Suprapubic skin (tissue), 4 donors: ENCODE data around the gene GPATCH1. TPM values are rescaled to one million over a fixed set of nuclear protein-coding genes. Genes with fewer than 3 reads are reported as not detected.
A peak's percentile ranks its signal among the peaks of the same experiment; 100 is the strongest.

Experiments
- DNase-seq, 2 donors: peaks; one replicate each; pipeline ENCODE4 v3.0.0-alpha.2; 2019; ENCODE audit warnings: low spot score in 2 of 2
- H3K27ac ChIP-seq: fragments of 200-600 bp; sonication (generic); one replicate; pipeline ENCODE4 v1.5.1; 2019
- H3K27me3 ChIP-seq: fragments of 200-600 bp; sonication (generic); one replicate; pipeline ENCODE4 v1.5.1; 2019
- H3K36me3 ChIP-seq: fragments of 200-600 bp; sonication (generic); one replicate; pipeline ENCODE4 v1.5.1; 2019
- H3K4me1 ChIP-seq: fragments of 200-600 bp; sonication (generic); one replicate; pipeline ENCODE4 v1.5.1; 2019
- H3K4me3 ChIP-seq: fragments of 200-600 bp; sonication (generic); one replicate; pipeline ENCODE4 v1.5.1; 2019; ENCODE audit warnings: mild to moderate bottlenecking
- H3K9me3 ChIP-seq: fragments of 200-600 bp; sonication (generic); one replicate; pipeline ENCODE4 v1.5.1; 2019
- CTCF ChIP-seq, 2 donors: fragments of 200-600 bp in 1 of 2; fragments of 450-650 bp in 1 of 2; sonication (generic) in 1 of 2; IDR thresholded peaks; one replicate each; pipeline ENCODE4 v1.5.1; 2016 to 2019; ENCODE audit warnings: antibody characterized with exemption in 2 of 2, mild to moderate bottlenecking in 1 of 2, moderate library complexity in 1 of 2
- EP300 ChIP-seq: sonication (generic); formaldehyde crosslinking; IDR thresholded peaks from one replicate; pipeline ENCODE4 v1.6.1; 2017; ENCODE audit warnings: antibody characterized with exemption
- POLR2AphosphoS5 ChIP-seq, 3 donors: sonication (generic); formaldehyde crosslinking; IDR thresholded peaks; one replicate each; pipeline ENCODE4 v1.6.1; 2017; ENCODE audit warnings: antibody characterized with exemption in 3 of 3
- WGBS: methylation state at CpG from one replicate; pipeline ENCODE4 v1.1.5; 2018; 5-methylcytosine and 5-hydroxymethylcytosine counted together
- total RNA-seq, 4 donors: library from RNA; depleted of rRNA; stranded (reverse); fragments of >200 nt; gene quantifications; one replicate each; pipeline ENCODE4 v1.1.0, GENCODE V29; 2016

Gene GPATCH1
- total RNA-seq, 4 donors from 2014 or later = 8.0 to 29.3 (median 14.3) TPM

DNA sequence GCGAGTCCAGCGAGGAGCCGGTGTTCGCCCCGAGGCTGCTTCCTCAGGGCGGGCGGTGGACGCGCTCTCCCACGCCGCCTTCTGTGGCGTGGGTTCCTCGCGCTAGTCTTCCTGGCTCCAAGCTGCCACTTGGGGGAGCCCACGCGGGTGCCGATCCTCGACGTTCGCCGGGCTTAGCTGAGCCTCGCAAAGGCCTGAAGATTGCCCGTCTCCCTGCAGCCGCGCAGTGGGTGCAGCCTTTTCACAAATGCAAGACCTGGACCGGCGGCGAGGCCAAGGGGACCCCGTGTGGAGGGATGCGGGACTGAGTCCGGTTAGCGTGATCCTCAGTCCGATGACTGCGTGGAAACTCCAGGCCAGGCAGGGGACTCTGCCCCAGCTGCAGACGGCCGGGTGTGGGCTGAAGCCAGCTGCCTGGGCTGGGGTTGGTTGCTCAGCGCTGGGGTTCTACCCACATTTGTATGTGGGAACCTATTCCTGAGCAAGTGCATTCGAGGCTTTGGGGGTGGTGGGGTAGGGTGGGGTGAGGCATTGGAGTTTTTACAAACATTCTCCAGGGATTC is 96.5 kb downstream of the GPATCH1 start:
- DNase-seq = peak in 1 of 2 donors; percentile 89
- peaks cover 22% of the 10 kb centered on the region for H3K4me1 ChIP-seq
- H3K27ac ChIP-seq = peak overlapping the region; percentile 84

More for the DNA sequence above, 96.5 kb downstream of the GPATCH1 start:
- H3K27me3 ChIP-seq = no peaks in the 10 kb centered on the region
- WGBS = 0% methylated on average over 4 of the region's 38 CpGs
- TF ChIP-seq POLR2AphosphoS5 (IDR thresholded peaks at IDR 0.05) (peak in 1 of 3 donors; percentile 13), CTCF (IDR thresholded peaks at IDR 0.05) (peak; percentile 30 to 59), EP300 (no peak)
- no peaks in the 10 kb centered on the region for H3K9me3 ChIP-seq
- H3K36me3 ChIP-seq = no peaks in the 10 kb centered on the region
- peak overlapping the region; percentile 65 for H3K4me3 ChIP-seq

Other genes with a start within 250 kb of the GPATCH1 start
- 1 to 10 TPM in 2 of 4 donors, under 1 TPM in 1, not detected in 1; 0.40 to 1.7 (median 1.1) TPM for gene SLC7A9, start 211.4 kb upstream of the GPATCH1 start, total RNA-seq
- 10 to 100 TPM; 11.7 to 22.5 (median 17.5) TPM for gene CEP89, start 109.2 kb upstream of the GPATCH1 start, total RNA-seq
- 1 to 10 TPM in 3 of 4 donors, under 1 TPM in 1; 0.98 to 4.1 (median 1.9) TPM for gene FAAP24, start 108.9 kb upstream of the GPATCH1 start, total RNA-seq
- 10 to 100 TPM in 3 of 4 donors, 1 to 10 TPM in 1; 7.8 to 39.7 (median 18.5) TPM for gene RHPN2, start 16.3 kb upstream of the GPATCH1 start, total RNA-seq
- gene WDR88, start 50.9 kb downstream of the GPATCH1 start, total RNA-seq = not detected
- gene LRP3, start 113.1 kb downstream of the GPATCH1 start, total RNA-seq = 10 to 100 TPM in 3 of 4 donors, 1 to 10 TPM in 1; 9.8 to 17.1 (median 14.0) TPM
- gene SLC7A10, start 144.7 kb downstream of the GPATCH1 start, total RNA-seq = under 1 TPM in 2 of 4 donors, not detected in 2; 0.38 to 0.93 TPM
- gene CEBPA, start 221.4 kb downstream of the GPATCH1 start, total RNA-seq = 100 to 1,000 TPM in 3 of 4 donors, 10 to 100 TPM in 1; 86.3 to 360 (median 196) TPM